HG03103 (cell line): ENCODE results near the gene ELMOD1.

Source experiments
- ATAC-seq: cut with Tn5 transposase; IDR thresholded peaks from one replicate; pipeline ENCODE4 v1.9.1; 2021; ENCODE audit warnings: low read depth; ENCODE audit not compliant: unreplicated experiment

Gene ELMOD1

DNA sequence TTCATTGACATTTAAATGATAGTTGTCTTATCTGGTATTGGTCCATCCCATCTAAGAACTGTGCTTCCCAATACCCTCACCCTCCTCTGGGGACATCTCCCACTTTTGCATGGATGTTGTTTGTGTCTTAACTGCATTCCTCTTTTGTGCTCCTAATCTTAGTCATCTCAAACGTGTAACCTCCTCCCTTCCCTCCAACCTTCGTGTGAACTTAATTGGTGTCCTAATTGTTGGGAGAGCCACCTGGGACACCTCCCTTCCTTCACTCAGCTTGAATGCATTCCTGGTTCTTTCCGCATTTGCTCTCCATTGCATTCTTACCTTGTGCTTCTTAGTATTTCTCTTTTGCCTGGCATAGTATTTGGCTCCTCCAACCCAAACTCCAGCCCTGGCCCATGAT is 9.8 kb upstream of the ELMOD1 start:
- ATAC-seq: no peak

DNA sequence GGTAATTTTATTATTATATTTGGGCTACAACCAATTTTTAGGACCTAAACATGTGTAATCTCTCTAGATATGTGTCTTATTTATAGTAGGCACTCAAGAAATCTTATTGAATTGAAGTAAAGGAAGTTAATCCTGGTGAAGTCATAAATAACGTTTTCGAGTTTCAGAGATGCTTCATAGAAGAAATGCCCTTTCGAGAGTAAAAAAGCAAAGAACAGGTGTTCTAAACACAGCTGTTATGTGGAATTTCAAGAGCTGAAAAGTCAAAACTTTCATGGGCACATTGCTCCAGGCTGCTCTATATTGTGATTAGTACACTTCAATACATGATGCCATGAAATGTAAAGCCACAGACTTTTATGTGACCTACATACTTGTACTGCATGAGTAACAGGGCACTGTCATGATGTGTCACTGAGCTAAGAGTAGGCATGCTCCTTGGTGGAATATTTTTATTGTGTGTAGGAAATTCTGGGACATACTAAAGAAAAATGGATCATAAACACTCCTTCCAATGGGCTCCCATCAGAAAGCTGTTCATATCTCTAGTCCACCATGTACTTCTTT is 7.2 kb upstream of the ELMOD1 start:
- ATAC-seq: no peak

DNA sequence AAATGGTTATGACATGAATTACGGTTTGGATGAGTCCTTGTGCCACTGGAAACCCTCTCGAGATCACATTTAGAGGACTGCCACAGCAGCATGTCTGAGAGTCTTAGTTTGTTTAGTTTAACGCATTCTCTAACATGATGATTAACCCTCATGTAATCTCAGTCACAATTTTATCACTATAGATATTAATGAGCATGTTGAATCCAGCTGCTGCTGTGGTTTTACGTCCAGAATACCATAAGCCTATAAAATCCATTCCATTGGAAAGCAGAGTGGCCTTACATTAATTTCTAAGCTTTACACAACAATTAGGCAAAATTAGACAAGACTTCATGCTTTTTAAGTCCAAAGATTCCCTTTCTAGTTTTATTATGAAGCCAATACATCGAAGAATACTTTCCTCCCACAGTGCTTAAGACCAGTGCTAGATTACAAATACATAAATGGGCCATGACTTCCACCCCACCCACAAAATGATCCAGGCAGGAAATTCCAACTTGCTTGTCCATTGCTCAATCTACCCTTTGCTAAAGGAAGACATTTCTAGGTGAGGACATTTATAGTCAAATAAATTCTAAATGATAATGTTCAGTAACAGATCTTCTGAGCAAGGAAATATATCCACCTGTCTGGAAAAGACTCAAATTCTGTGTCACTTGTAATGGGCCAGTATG is 3.5 kb upstream of the ELMOD1 start:
- ATAC-seq: no peak

DNA sequence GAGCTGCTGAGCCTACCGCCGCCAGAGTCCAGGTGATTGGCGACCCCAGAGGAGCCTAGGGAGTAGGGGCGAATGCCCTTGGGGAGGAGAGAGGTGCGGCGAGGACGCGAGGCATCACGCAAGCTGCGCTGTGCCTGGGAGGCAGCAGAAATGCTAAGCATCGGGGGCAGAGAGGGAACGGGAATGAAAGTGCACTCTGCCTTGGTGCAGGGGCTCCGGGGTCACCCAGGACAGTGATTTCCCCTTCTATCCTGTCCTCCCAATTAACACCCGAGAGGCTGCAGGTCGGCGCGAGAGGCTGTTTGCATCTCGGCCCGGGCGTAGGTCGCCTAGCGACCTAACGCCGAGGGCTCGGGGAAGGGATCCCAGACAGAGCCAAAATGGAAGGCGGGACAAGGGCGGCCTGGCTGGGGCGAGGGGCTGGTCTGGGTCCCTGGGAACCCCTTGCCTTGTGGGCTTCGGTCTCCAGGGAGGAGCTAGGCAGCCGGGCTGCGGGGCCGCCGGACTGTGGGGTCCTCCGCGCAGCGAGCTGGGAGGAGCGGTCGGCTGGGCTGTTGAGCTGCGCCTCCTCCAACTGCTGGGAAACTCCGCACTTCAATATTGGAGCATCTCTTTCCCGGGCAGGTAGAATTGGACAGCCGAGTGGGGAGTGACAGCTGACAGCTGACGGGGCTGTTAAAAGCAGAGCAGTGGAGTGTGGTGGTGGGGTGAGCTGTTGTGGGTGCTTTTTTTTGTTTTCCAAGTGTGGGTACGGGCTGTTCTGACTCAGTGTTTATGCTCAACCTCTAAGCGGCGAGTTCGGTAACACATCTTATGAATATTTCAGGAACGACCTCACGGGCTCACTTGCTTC is 657 bp downstream of the ELMOD1 start:
- ATAC-seq: no peak

DNA sequence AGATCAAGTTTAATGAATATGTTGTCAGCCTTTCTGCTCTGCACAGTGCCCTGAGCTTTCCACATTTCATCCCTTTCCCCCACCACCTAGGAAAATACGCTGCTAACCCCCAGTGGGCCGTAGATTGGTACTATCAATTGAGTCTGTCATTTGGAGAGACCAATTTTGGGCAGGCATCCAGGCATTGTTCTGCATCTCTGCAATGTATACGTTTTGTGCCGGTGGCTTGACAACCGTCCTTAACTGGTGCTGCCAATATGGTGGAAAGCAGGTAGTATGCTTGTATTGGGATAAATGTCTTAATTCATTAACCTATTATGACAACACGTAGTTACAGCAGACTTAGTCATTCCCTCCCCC is 1.3 kb downstream of the ELMOD1 start:
- ATAC-seq: no peak

DNA sequence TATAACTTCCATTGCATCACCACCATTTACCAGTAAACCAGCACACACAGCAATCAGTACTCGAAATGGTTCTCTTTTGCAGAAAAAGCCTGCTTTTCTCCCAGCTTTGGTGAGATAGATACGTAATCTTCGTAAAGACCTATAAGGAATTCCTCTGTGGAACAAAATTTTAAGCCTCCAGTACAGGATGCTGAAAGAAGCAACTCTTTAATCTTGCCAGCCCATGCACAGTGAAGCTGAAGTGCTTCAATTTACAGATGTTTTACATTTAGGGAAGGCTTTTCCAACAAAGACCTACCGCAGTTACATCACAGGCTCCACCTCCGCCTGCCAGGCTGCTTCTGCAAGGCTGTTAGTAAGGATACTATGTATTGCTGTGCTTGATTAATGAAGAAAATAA is 1.9 kb downstream of the ELMOD1 start:
- ATAC-seq: no peak

DNA sequence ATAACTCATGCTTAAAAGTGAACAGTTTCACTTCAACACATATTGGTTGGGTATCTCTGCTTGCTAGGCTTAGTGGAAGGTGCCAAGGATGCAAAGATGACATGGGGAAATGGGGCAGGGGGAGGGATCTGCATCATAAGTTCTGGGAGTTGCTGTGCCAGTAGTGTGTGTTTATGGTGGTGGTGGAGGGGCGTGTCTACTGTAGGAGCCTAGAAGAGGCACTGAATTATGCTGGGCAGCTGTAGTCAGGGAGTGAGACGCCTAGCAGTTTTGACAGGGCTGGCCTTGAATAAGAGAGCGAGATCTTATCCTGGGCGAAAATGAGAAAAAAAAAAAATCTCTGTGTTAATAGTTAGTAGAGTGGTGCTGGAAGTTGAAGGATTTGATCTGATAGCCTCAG is 3.0 kb downstream of the ELMOD1 start:
- ATAC-seq: no peak

DNA sequence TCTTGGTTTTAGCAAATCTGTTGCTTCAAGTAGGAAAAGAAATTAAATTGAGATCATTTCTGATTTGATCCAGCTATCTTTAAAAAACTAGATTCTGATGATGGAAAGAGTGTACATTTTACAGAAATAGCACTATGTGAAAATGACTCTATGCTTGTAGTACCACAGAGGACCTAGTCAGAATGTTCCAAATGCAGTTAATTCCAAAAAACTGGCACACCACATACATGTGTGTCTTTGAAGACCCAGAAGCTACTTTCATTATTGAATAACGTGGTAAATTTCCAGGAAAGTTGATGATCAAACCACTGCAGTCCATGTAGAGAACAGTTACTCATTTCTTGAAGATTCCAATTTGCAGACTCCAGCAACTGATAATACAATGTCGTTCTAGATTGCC is 3.8 kb downstream of the ELMOD1 start:
- ATAC-seq: no peak

DNA sequence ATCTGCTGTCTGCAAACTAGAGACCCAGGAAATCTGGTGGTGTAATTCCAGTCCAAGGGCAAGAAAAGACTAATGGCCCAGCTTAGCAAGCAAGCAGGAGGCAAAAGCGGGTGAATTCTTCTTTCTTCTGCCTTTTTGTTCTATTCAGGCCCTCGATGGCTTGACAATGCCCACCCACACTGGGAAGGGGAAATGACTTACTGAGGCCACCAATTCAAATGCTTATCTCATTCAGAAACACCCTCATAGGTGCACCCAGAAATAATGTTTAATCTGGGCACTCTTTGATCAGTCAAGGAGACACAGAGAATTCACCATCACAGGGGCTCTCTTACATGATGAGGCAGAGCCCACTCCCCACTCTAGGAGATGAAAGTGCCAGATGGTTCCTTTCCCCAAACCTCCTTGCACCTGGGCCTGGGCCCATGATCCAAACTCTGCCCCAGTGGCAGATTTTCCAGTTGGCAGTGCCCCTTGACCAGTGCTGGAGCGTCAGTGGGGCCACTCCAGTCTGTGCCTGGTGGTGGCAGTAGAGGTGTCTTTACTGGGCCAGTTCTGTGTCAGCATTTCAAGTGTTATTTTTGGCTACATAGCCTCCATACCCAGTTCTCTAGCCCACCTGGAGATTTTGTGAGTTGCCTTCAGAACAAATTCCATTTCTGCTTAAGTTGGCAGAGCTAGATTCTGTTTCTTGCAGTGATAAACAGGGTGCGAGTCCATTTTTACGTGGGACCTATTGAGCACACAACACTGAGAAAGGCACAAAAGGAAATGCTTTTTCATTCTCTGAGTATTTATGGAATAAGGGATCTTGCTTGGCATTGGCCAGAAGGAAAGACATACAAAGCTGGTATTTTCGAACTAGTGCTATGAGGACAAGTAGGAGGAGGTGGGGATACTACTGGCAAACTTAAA is 7.5 kb downstream of the ELMOD1 start:
- ATAC-seq: peak; percentile 84

DNA sequence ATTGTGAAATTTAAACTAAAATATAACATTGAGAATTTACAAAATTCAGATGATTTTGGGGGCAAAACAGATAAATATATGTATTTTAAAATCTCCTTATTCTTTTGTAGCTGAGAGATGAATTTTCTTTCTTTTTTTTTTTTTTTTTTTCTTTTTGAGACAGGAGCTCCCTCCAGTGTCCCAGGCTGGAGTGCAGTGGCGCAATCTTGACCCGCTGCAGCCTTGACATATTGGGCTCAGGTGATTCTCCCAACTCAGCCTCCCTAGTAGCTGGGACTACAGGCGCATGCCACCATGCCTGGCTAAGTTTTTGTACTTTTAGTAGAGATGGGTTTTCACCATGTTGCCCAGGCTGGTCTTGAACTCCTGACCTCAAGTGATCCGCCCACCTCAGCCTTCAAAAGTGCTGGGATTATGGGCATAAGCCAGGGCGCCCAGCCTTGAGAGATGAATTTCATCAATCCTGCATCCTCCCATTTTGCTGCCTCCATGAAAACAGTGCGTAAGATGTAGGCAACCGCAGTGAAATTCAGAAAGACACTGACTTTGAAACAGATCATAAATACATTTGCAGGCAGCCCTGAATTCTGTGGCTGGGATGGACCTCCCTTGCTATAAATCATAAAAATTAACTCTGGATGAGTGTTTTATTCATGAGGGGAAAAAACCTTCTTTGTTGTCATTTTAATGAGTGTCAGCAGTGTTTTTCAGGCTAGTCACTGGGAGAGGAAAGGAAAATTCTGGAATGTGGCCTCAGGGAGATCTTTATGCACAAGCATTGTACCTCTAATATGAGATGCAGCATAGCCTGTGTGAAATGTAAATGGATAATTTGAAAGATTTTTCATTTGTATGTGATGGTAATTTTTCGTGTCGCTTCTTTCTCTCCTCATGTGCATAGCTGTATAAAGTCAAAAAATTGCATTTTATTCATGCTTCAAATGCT is 14.4 kb downstream of the ELMOD1 start:
- ATAC-seq: no peak

DNA sequence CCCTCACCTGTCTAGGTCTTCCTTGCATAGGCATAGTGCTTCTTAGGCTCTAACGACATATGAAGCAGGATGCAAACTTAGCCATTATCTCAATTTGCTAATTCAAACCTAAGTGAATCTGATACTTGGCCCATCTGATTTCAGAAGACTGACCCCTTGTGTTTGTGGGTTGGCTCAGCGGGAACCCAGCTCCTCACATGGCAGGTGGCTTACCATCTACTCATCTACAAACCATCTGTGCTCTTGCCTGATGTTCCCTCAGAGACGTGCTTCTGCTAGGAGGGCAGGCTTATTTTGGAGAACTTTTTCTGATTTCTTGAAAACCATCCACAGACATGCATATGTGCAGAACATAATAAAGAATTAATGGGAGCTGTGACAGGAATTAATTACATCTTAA is 15.2 kb downstream of the ELMOD1 start:
- ATAC-seq: no peak

DNA sequence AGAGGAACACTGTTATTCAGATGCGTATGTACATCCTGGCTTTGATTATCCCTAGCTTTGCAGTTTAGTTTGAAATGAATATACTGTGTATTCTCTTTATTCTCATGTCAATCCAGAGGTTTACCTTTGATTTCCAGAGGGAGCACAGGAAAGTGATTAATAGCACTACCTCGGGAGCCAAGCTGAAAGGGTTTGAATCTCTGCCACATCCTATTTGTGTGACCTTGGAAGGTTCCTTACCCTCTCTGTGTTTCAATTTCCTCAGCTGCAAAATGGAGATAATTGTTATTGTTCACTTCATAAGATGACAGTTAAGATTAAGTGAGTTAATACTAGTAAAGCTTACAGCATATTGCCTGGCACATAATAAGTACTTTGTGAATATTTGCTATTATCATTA is 17.9 kb downstream of the ELMOD1 start:
- ATAC-seq: no peak

DNA sequence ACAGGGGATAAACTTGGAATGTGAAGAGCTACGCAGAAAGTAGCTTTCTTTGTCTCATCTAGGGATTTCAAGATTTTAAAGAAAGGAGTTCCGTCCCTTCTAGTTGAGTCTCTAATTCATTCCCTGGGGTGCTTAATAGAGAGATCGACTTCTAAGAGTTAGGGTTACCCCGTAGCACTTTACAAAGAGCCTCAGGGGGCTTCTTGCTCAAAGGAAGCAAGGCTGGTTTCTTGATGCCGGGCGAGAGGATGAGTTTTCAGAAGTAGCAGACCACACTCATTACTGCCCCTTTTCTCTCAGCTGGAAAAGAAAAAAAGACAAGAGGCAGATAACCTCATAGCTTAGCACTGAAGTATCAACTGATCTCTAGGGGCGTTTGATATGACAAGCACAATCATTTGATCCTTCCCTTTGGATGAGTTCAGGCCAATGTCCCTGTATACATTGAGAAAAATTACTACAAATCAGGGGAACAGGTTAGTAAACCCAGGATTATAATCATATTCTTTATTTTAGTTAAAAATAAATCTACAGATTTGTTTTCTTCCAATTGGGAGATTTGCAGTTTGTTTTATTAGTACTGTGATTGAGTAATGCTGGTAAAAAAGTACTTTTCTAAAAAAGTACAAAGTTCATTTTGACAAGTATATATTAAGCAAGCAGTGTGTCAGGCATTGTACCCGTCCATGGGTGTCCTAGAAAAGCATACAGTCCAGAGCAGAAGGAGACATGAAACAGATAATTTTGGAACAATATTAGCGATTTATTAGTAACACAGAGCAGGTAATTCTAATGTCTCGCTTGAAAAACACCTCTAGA is 18.7 kb downstream of the ELMOD1 start:
- ATAC-seq: no peak

DNA sequence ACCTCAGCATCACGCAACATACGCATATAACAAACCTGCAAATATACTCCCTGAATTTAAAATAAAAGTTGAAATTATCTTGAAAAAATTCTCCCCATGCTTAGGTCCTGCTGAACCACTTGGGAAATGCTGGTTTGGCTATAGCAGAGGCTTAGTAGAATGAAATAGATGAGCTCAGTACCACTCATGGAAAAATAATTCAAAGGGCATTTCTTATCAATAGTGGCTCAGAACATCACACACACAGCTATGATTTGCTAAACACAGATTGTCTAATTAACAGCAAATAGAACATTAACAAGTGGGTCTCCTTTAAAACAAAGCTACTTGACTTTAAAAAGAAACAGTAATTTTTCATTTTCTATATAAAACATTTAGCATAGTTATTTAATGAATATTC is 21.5 kb downstream of the ELMOD1 start:
- ATAC-seq: no peak

DNA sequence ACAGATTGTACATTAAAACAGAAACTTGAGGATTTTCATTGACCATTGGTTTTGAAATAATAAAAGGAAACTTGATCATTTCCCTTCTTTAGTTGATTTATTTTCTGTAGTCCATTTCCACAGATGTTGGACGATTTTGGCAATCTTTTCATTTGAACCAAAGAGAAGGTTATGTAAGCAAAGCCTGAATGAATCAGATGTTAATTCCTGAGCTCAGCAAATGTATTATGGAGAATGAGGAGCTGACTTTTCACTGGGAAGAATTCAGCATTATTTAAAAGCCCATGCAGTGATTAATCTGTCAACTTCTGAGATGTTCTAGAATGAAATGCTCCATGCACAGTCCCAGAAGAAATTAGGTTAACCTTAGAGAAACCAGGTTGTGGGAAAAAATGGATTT is 29.0 kb downstream of the ELMOD1 start:
- ATAC-seq: no peak

DNA sequence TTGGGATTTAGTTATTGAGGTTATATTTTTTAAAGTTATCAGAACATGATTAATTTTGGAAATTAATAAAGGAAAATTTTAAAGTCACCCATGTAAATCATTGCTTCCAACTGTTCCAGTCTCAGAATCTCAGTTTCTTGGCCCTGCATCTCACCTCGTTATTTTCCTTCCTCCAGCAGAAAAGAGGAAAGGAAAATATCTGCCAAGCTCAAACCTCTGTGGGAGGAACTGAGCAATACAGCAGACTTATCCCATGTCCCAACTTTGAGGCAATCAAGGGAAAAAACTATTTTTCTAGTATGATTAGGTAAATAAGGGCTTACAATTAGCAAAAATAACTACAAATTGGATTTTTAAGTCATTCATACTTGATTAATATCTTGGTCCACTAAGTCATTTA is 30.1 kb downstream of the ELMOD1 start:
- no peak for ATAC-seq

DNA sequence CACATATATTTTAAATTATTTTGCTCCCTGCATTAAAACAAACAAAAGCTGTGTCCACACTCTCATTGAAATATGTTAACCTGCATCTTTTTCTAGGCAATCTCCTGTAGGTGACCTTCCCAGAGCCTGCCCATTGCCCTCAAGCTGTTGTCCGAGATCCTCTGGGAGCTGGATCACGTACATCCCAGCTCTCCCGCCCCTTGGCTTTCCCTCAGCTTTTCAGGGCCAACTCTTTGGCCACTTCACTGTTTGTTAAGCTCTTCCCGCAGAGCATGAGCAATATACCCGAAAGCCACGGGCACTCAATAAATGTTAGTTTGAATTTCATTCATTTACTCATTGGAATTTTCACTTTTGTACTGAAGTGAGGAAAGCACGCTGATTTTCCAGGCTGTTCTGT is 32.2 kb downstream of the ELMOD1 start:
- ATAC-seq: no peak

DNA sequence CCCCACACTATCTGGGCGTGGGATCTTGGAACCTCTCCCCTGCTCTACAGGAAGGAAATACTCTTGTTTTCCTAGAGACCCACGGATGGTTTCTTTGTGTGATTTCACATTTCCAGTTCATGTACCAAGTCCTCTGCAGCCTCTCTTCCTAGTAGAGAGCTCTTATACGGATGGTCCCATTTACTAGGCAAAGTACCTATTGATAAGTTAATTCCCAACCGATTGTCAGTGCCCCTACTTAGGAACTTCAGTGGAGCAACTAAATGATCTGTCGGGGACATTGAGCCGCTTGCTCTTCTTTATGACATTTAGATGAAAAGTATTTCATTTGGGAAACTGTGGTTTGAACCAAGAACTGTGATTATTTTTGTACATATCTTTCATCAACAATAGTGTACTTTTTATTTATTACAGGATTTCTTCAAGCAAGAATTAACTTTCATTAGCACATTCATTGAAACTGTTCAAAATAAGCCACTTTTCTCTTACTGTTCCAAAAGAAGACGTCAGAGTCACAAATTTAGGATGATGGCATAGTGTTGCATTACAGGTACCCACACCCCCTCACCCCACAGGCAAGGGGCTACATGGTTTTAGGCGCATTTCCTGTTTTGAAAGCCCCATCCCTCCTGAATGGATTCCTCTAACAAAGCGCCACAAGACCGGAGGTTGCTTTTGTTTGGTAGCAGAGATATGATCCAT is 34.2 kb downstream of the ELMOD1 start:
- ATAC-seq: no peak

DNA sequence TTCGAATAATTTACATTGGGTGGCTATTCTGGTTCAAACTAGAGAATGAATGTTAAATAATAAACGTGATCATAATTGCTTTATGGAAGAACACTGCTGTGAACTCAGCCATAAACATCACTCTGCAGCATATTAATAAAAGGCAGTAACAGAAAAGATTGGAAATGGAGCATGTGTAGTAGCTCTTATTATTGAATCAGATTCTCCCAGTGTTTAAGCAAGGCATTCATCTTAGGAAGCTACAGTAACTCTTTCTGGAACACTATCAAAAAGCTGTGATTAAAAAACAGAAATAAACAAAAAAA is 34.7 kb downstream of the ELMOD1 start:
- no peak for ATAC-seq
